Left forelimb (tissue), 1 donor: Measurements from ENCODE around the gene IKBIP.
"Not testable (repeated sequence)": the region's sequence is repeated elsewhere in the genome, so short reads cannot be mapped to it uniquely, and the experiment has no call there.

Source experiments
- DNase-seq: peaks from one replicate; pipeline ENCODE4 v3.0.0-alpha.2; 2018; ENCODE audit warnings: low spot score

The IKBIP gene

DNA sequence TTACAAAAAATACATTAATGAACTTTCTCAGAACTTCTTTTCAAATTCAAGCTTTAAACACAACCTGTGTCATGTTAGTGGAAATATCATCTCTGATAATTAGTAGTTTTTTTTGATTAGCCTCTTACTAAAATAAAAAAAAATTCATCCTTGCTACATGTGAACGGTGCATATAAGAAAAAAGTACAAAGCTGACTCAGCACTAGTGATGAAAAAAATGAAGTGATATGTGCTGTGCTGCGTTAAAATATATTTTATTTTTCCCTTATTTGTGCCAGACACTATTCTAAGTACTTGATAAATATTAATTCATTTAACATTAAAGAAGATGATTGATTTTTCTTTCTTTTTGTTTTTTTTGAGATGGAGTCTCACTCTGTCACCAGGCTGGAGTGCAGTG is 7.5 kb downstream of the IKBIP start:
- no peak for DNase-seq

DNA sequence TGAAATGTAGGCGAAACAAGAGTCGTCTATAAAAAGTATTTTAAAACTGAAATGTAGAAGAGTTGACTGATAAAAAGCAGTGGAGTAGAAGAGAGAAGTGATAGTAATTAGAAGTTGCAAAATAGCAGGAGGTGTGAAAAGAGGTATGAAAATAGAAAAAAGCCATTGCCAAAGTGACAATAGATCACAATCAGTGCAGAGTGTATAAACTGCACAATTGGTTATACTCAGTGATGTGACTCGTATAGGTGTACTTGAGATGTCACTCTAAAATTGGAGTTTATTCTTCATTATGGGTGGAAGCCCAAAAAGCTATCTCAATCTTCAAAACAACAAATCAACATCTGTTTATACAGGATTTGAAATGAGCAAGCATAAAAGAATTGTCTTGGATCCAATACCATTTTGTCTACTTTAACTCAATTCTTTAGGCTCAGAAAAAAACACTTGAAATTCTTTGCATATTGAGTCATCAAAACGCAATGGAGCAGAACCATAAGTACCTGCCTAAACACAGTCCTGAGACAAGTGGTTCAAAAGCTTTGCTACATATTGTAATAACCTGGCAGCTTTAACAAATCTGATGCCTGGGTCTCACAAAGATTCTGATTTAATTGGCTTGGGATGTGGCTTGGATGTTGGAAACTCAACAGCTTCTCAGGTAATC is 8.8 kb downstream of the IKBIP start:
- no peak for DNase-seq

DNA sequence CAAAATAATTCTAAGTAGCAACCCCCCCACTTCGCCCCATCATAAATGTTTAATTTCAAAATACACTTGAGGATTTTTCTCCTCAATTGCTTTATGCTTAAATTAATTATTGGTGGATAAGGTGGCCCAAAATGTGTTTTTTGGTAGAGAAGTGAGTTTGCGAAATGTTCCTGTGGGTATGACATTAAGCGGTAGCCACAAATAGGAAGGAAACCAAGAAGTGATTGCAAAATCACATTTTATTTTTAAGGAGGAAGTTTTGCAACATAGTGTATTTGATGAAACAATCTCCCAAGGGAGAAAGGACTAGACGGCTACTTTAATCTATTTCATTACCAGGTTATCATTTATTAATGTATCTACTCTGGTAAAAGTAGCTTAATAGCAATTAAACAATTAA is 25.6 kb downstream of the IKBIP start:
- no peak for DNase-seq

DNA sequence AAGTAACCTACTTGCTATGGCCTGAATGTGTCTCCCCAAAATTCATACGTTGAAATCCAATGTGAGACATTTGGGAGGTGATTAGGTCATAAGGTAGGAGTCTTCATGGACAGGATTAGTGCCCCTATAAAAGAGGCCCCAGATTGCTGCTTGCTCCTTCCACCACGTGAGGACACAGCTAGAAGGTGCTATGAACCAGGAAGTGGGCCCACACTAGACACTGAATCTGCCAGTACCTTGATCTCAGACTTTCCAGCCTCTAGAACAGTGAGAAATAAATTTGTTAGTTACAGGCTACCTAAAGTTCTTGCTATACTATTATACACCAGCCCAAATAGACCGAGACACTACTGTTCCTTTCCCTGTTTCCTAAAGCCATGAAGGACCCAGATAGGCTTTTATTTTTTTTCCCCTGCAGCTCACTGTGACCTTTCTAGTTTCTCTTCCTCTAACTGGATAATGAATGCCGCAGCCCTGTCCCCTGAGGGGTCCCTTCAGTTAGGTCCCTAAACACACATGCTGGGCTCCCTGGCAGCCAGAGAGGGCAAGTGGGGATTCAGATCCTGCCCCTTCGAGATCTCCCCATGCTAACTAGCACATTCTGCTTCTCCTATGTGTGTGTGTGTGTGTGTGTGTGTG is 31.8 kb downstream of the IKBIP start:
- no peak for DNase-seq

DNA sequence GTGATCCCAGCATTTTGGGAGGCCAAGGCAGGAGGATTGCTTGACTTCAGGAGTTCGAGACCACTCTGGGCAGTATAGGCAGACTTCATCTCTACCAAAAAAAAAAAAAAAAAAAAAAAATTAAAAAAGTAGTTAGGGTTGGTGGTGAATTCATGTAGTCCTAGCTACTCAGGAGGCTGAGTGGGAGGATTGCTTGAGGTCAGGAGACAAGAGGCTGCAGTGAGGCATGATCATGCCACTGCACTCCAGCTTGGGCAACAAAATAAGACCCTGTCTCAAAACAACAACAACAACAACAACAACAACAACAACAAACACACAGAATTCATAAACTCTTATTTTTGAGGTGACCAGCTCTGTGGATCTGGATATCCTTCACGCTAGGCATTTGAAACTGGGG is 34.0 kb downstream of the IKBIP start:
- no peak for DNase-seq

DNA sequence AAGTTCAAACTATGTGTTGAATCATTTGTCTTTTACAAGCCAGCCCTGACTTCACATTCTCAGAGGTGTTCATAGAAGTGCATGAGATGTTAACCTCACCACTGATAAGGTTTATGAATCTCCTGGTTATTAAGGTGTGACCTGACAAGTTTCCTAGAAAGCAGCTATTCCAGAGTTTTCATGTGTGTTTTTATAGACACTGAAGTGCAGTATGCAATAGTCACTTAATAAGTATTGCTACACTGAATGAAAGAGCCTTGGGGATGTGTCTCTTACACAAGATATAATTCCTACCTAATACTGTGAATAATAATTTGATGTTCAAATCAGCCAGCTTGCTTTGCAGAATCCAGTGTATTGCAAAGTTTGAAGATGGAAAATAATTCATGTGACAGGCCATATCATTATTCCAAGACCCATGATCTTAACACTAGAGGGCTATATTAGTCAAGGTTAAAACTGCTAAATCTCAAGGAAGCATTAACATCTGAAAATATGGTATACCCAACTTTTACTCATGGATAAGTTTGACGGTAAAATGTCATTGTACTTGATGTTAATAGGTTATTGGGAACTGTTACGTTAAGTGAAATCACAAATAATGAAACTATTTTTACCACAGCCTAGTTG is 38.1 kb downstream of the IKBIP start:
- no peak for DNase-seq

DNA sequence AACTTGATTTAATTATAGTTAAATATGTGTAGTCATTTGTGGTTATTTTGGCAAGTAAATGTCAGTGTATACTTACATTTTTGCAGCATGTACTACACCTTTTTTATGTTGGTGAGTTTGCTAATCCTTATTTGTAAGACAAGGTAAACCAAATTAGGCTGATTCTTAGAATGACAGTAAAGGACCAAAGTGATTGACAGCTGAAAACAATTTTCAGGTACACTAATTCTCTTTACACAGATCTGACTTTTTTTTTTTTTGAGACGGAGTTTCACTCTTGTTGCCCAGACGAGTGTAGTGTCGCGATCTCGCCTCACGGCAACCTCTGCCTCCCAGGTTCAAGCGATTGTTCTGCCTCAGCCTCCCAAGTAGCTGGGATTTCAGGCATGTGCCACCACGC is 42.7 kb downstream of the IKBIP start:
- no peak for DNase-seq

DNA sequence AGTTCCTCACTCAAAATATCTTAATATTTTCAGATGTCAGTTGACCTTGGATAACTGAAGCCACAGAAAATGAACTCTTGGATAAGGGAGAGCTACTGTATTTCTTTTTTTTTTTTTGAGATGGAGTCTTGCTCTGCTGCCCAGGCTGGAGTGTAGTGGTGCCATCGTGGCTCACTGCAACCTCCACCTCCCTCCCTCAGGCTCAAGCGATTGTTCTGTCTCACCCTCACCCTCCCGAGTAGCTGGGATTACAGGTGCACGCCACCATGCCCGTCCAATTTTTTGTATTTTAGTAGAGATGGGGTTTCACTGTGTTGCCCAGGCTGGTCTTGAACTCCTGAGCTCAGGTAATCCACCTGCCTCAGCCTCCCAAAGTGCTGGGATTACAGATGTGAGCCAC is 47.3 kb downstream of the IKBIP start:
- not testable (repeated sequence) for DNase-seq

DNA sequence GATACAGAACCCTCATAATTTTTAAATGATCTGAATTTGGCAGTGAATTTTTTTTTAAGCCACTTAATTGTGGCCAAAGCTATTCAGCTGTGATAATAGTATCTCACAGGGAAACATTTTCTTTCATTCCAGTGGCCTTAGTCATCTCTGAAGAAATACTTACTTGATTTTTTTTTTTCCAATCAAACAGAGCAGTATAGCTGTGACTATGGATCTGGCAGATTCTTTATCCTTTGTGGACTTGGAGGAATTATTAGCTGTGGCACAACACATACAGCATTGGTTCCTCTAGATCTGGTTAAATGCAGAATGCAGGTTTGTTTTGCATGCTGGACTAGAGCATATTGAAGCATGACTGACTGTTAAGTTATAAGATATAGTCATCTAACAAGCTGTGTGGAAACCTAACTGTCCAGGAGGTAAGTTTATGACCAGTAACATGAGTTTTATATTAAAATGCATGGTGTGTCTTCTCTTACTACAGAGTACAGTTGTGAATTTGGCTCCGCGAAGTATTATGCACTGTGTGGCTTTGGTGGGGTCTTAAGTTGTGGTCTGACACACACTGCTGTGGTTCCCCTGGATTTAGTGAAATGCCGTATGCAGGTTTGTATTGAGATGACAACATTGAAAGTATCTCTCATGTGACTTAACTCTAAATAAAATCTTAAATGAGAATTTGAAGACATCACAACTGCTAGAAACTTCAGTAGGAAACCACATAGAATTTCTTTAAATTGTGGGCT is 49.2 kb downstream of the IKBIP start:
- no peak for DNase-seq

DNA sequence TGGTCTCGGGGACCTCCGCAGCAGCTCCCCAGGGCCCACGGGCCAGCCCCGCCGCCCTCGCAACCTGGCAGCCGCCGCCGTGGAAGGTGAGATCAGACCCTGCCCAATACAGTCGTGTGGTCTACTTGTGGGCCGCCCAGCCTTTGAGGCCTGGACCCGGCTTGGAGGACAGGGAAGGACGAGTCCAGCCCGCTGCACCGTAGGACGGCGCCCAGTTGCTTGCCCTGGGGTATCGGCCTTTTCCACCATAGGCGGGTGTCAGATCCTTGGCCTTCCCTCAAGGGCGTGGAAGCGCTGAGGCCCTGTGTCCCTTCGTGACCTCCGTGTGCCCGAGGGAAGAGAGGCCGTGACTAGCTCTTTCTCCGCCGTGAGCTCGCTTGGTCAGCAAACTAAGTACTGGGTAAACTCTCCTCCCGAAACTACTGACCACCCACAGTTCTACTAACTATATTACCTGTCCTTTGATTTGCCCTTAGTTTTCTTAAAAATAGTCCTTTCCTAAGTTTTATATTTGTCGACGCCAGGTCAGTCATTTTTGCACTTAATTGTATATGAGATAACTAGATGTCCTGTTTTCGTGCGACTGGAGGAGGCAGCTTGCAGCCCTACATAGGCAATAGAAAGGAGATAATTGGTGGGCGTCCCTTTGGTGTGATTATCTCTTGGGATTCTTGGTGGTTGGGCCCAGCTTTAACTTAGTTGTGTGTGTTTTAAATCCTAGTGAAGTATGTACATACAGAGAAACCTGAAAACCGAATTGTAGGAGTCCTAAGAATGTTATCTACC is 50.3 kb downstream of the IKBIP start:
- no peak for DNase-seq

DNA sequence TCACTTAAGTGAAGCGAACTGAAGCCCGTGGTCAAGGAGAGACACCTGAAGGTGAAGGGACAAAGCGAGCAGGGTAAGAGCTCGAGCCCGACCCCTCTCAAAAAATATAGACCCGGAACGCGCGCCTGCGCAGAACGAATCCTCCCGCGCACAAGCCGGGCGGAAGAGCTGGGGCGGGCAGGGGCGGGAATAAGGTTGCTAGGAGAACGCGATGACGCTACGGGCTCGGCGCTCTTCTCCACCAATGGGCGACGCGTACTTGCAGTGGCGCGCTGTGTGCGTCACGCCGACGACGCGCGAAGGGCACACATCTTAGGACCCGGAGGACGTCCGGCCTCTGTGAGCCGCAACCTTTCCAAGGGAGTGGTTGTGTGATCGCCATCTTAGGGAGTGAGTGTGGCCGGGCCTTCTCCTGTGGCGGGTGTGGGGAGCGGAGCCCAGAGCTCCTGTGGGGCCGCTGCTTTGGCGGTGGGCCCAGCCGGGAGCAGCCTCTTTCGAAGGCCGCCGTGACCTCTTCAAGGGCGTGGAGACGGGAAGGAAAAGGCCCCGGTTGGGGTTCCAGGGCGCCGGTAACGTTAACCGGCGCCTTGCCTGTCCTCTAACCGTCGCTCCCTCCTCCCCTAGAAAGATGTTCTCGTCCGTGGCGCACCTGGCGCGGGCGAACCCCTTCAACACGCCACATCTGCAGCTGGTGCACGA is 51.1 kb downstream of the IKBIP start, which contains the start of gene SLC25A3:
TSS of gene SLC25A3 (plus strand) at position 336 of the 699 bp plus-strand sequence. CDS start at position 629, 293 bp downstream.
- DNase-seq: peak; percentile 97

DNA sequence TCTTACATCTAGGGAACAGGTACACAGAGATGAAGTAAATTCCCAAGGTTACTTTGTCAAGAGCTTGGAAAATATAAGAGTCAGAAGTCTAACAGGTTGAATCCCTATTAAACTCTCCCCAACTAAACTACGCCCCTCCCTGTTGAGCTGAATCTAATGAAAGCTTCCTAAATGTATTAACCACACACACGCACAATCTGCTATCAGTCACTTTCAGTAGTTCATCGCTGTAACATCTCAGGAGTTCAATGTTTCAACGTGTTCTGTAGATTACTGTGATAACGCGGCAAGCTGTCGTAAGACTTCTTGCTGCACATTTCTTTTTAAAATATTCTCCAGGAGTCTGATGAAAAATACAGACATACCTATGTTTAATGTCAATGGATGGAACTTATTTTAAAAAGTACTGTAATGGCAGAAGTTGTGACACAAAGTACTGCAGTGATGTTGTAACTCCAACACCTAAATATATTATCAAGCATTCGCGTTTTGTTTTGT is 51.7 kb downstream of the IKBIP start:
- no peak for DNase-seq

DNA sequence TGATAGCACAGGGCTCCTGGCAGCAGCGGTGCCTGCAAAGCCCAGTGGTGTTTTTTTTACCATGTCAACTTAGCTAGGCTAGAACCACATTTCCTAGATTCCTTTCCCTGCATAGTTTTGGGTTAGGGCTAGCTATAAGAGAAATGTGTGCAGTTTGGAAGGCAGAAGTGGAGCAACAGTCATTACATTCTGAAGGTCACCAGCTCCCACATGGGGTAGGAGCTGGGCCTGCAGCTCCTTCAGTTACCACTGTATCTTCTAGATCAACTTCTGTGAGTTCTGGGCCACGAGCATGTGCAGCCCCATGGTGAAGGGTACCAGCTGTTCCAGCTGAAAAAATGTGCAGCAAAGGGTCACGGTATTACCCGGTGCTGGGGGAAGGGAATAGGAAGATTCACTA is 53.4 kb downstream of the IKBIP start:
- no peak for DNase-seq

DNA sequence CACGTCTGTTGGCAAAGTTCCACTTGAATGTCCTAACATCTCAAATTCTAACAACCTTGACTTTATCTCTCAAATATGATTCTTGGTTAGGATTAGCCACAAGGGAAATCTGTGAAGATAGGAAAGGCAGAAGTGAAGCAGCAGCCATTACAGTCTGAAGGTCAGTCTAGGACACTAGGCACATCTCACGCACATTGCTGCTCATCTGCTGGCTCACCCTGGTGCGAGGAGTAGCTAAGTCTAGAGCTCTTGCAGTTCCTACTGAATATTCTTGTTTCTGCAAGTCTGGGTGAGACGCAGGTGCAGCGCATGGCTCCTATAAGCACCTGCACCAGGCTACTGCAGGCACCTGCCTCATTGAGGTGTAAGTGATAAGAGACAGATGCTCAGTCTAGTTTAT is 57.5 kb downstream of the IKBIP start:
- no peak for DNase-seq

DNA sequence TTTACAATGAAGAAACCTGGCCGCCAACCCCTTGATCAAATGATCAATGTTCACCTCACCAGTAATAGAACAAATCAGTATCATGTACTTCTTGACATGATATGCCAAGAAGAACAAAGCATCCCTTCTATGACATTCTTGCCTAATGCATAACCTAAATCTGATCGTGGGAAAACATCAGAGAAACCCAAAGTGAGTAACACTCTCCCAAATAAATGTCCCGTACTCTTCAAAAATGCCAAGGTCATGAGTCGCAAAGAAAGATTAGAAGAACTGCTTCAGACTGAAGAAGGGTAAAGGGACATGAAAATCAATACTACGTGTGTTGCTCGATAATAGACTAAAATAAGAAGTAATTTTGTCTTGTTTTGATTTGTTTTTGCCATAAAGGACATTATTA is 62.5 kb downstream of the IKBIP start:
- DNase-seq: no peak

DNA sequence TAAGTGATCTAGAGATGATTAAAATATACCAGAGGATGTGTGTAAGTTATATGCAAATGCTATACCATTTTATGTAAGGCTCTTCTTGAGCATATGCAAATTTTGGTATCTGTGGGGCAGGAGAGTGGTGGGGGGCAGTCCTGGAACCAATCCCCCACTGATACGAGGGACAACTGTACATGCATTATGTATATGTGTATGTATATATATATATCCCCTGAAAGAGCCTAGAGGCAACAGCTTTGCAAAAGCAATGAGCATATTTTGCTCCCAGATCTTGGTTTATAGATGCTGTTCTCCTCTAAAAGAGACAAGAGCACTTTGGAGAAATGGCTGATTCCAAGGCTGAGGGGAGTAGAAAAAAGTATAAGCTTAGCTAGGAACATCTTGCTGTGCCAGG is 63.5 kb downstream of the IKBIP start:
- DNase-seq: no peak

DNA sequence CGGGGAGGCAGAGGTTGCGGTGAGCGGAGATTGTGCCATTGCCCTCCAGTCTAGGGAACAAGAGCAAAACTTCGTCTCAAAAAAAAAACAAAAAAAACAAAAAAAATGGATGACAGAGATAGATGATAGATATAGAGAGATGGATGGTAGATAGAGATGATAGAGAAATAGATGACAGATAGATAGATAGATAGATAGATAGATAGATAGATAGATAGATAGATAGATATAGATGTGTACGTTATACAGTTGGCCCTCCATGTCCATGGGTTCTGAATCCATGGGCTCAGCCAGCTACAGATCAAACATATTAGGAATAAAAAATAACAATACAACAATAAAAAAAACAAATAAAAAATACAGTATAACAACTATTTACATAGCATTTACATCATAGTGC is 63.9 kb downstream of the IKBIP start:
- DNase-seq: no peak

DNA sequence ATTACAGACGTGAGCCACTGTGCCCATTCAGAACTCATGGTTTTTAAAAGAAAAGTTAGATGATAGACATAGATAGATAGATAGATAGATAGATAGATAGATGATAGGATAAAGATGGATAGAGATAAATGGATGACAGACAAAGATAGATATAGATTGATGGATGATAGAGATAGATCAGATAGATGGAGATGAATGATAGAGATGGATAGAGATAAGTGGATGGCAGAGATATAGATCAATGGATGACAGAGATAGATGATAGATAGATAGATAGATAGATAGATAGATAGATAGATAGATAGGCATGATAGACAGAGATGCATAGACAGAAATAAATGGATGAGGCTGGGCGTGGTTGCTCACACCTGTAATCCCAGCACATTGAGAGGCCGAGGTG is 64.8 kb downstream of the IKBIP start:
- no peak for DNase-seq

DNA sequence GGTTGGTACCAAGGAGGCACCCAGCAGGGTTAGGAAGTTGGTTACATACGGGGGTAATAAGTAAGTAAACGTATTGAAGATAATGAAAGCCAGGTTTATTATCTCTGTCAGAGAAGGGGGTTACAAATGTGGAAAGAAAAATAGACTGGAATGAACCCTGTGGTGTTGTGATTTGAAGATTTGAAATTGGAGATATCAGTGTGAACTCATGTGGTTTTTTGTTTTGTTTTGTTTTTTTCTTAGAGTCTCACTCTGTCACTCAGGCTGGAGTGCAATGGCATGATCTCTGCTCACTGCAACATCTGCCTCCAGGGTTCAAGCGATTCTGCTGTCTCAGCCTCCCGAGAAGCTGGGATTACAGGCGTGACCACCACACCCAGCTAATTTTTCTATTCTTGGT is 65.2 kb downstream of the IKBIP start:
- DNase-seq: no peak

DNA sequence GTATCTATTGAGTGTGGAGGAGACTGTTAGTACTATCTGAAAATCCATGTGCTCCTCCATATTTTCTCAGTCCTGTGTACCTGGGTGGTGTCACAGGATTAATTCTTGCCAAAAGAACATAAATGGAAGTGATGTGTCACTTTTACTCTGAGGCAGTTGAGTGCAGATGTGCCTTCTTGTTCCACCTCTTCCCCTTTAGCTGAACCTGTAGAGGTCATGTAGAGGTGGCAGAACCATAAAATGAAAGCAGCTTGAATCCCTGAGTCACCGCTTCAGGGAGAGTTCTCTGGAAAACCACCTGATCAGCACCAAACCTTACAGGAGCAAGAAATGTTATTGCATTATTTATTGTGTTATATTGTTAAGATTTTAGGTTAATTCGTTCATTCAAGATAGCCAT is 65.8 kb downstream of the IKBIP start:
- DNase-seq: no peak

DNA sequence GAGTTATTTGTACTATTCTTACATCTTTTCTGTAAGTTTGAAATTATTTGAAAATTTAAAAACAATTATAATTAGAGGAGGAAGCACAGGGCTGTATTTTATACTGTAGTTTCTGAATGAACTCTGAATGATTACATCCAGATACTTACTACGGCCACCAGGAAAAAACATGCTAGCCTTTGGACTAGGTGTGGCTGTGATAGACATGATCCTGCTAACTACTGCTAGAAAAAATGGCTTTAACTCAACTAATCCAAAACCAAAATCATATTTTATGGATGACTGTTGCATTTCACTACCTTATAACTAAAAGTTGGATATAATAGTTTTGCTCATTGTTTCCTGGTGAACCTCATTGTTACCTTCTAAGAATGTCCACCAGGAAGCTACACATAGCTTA is 66.2 kb downstream of the IKBIP start:
- DNase-seq: no peak
